Mesenchymal stem cell (in vitro differentiated cells and primary cell): ENCODE data around the gene ATP6AP2.

Experiments used
- DNase-seq: peaks from one replicate; pipeline ENCODE4 v3.0.0-alpha.2; 2013
- H2AFZ ChIP-seq: one replicate; pipeline ENCODE4 v1.6.1; 2013; ENCODE audit warnings: low read depth, mild to moderate bottlenecking, control low read depth, inconsistent platforms, low read length, moderate library complexity
- H2AK5ac ChIP-seq: 2 replicates; pipeline ENCODE4 v1.6.1; 2013; ENCODE audit warnings: low read length, moderate library complexity, mild to moderate bottlenecking, inconsistent platforms; ENCODE audit not compliant: severe bottlenecking
- H2BK120ac ChIP-seq: one replicate; pipeline ENCODE4 v1.6.1; 2013; ENCODE audit warnings: low read depth, mild to moderate bottlenecking, inconsistent platforms, low read length, moderate library complexity
- H2BK12ac ChIP-seq, 2 experiments: one replicate each; pipeline ENCODE4 v1.6.1; 2013; ENCODE audit warnings: inconsistent platforms in 2 of 2, low read length in 2 of 2, mild to moderate bottlenecking in 2 of 2, moderate library complexity in 2 of 2, control low read depth in 1 of 2
- H2BK15ac ChIP-seq: one replicate; pipeline ENCODE4 v1.6.1; 2013; ENCODE audit warnings: mild to moderate bottlenecking, low read depth, inconsistent platforms; ENCODE audit not compliant: poor library complexity, severe bottlenecking
- H2BK5ac ChIP-seq: 2 replicates; pipeline ENCODE4 v1.6.1; 2013; ENCODE audit warnings: low read depth, mild to moderate bottlenecking, low read length, control low read depth, inconsistent platforms; ENCODE audit not compliant: poor library complexity, severe bottlenecking
- H3K14ac ChIP-seq, 2 experiments: one replicate each; pipeline ENCODE4 v1.6.1; 2013; ENCODE audit warnings: inconsistent platforms in 2 of 2, low read length in 2 of 2, control low read depth in 1 of 2, mild to moderate bottlenecking in 1 of 2, moderate library complexity in 1 of 2
- H3K18ac ChIP-seq, 2 experiments: one replicate each; pipeline ENCODE4 v1.6.1; 2013; ENCODE audit warnings: inconsistent platforms in 2 of 2, low read length in 2 of 2, control low read depth in 1 of 2, low read depth in 1 of 2, mild to moderate bottlenecking in 1 of 2
- H3K23ac ChIP-seq, 2 experiments: one replicate each; pipeline ENCODE4 v1.6.1; 2013; ENCODE audit warnings: inconsistent platforms in 2 of 2, low read length in 2 of 2, mild to moderate bottlenecking in 2 of 2, moderate library complexity in 2 of 2, control low read depth in 1 of 2
- H3K27ac ChIP-seq: 2 replicates; pipeline ENCODE4 v1.5.1; 2013; ENCODE audit warnings: mild to moderate bottlenecking, moderate library complexity, low read length, control low read depth, inconsistent platforms; ENCODE audit not compliant: poor library complexity, severe bottlenecking
- H3K27me3 ChIP-seq, 2 experiments: 2 replicates each; pipeline versions ENCODE4 v1.6.1 to v1.7.0; 2013; ENCODE audit warnings: low read length in 2 of 2, mild to moderate bottlenecking in 2 of 2, moderate library complexity in 2 of 2, control low read depth in 1 of 2, inconsistent platforms in 1 of 2; ENCODE audit not compliant: control insufficient read depth in 1 of 2, insufficient read depth in 1 of 2
- H3K36me3 ChIP-seq, 2 experiments: 2 replicates each; pipeline versions ENCODE4 v1.6.1 to v1.7.0; 2013; ENCODE audit warnings: low read length in 2 of 2, control low read depth in 1 of 2, inconsistent platforms in 1 of 2, low read depth in 1 of 2, mild to moderate bottlenecking in 1 of 2; ENCODE audit not compliant: insufficient read depth in 2 of 2, control insufficient read depth in 1 of 2
- H3K4ac ChIP-seq, 2 experiments: one replicate each; pipeline ENCODE4 v1.6.1; 2013; ENCODE audit warnings: inconsistent platforms in 2 of 2, low read length in 2 of 2, mild to moderate bottlenecking in 2 of 2, moderate library complexity in 2 of 2, control low read depth in 1 of 2, low read depth in 1 of 2
- H3K4me1 ChIP-seq: 2 replicates; pipeline ENCODE4 v1.6.1; 2013; ENCODE audit warnings: low read depth, low read length, control low read depth; ENCODE audit not compliant: control insufficient read depth, insufficient read depth
- H3K4me2 ChIP-seq: 2 replicates; pipeline ENCODE4 v1.6.1; 2013; ENCODE audit warnings: low read length, mild to moderate bottlenecking, inconsistent platforms; ENCODE audit not compliant: poor library complexity, severe bottlenecking
- H3K4me3 ChIP-seq, 2 experiments: 2 replicates each; pipeline versions ENCODE4 v1.5.1 to v1.7.0; 2013; ENCODE audit warnings: low read length in 2 of 2, mild to moderate bottlenecking in 2 of 2, control low read depth in 1 of 2, low read depth in 1 of 2; ENCODE audit not compliant: insufficient read depth in 1 of 2
- H3K79me1 ChIP-seq: replicated peaks from 2 replicates; pipeline ENCODE4 v1.6.1; 2013; ENCODE audit warnings: mild to moderate bottlenecking, control low read depth, low read length, inconsistent platforms; ENCODE audit not compliant: poor library complexity, severe bottlenecking
- H3K9ac ChIP-seq: 2 replicates; pipeline ENCODE4 v1.7.0; 2013; ENCODE audit warnings: mild to moderate bottlenecking, low read length, moderate library complexity
- H3K9me3 ChIP-seq: 2 replicates; pipeline ENCODE4 v1.7.0; 2013; ENCODE audit warnings: mild to moderate bottlenecking, low read length; ENCODE audit not compliant: control insufficient read depth
- H4K8ac ChIP-seq: one replicate; pipeline ENCODE4 v1.6.1; 2013; ENCODE audit warnings: inconsistent platforms, mild to moderate bottlenecking, low read length, moderate library complexity
- H4K91ac ChIP-seq: one replicate; pipeline ENCODE4 v1.6.1; 2013; ENCODE audit warnings: mild to moderate bottlenecking, low read length, inconsistent platforms
- WGBS: methylation state at CpG from one replicate; pipeline ENCODE4 v1.1.7; 2013; ENCODE audit warnings: mixed read lengths; 5-methylcytosine and 5-hydroxymethylcytosine counted together

Gene ATP6AP2

DNA sequence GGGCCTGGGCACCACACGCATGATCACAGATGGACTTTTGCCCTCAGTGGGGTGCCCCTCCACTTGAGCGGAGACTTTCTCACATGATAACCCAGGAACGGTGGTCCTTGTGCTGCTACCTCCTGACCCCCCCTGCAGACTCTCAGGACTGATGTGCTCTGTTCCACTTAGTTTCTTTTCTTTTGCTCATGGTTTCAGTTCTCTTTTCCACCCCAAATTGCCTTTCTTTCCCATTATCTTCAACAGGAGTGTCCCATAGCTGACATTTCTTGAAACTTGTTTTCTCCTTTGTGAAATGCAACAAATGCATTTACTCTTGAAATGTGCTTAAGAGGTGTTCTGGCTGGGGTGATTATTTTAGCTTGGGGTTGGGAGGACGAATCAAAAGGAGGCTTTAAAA lies 51.4 kb downstream of the ATP6AP2 start:
- Histone ChIP-seq H3K14ac (no peak overlapping the region), H2AK5ac (no peak overlapping the region), H2BK5ac (no peak overlapping the region), H3K4me3 (no peak overlapping the region), H3K4ac (no peak overlapping the region), H3K9me3 (no peaks in the 10 kb centered on the region), H3K4me1 (no peaks in the 10 kb centered on the region), H3K36me3 (peaks cover 28 to 93% of the 10 kb centered on the region in 2 experiments), H2BK120ac (no peak overlapping the region), H3K23ac (no peak overlapping the region), H2BK12ac (no peak overlapping the region), H3K79me1 (peaks cover 8% of the 10 kb centered on the region), H3K4me2 (no peak overlapping the region), H4K8ac (no peak overlapping the region), H3K18ac (no peak overlapping the region), H2AFZ (no peak overlapping the region), H3K9ac (no peak overlapping the region), H2BK15ac (no peak overlapping the region), H3K27me3 (peaks cover 0 to 36% of the 10 kb centered on the region in 2 experiments), H4K91ac (no peak overlapping the region), H3K27ac (no peak overlapping the region)
- DNase-seq, result no peak
- WGBS, result 96% methylated on average over 4 of the region's 4 CpGs

GRCh38 chrX:40637687-40638086 lies 56.9 kb downstream of the ATP6AP2 start:
- H3K9ac ChIP-seq, result no peak overlapping the region
- H3K79me1 ChIP-seq, result peaks cover 15% of the 10 kb centered on the region
- no peak for DNase-seq
- no peaks in the 10 kb centered on the region for H3K4me1 ChIP-seq
- H3K23ac ChIP-seq, result no peak overlapping the region
- peaks cover 16 to 86% of the 10 kb centered on the region in 2 experiments for H3K36me3 ChIP-seq
- no peak overlapping the region for H4K91ac ChIP-seq
- no peak overlapping the region for H3K4ac ChIP-seq
- H3K4me3 ChIP-seq, result no peak overlapping the region
- no peak overlapping the region for H2AFZ ChIP-seq
- H2AK5ac ChIP-seq, result no peak overlapping the region
- no peak overlapping the region for H4K8ac ChIP-seq
- H3K27me3 ChIP-seq, result peaks cover 0 to 43% of the 10 kb centered on the region in 2 experiments
- no peak overlapping the region for H2BK12ac ChIP-seq
- H3K27ac ChIP-seq, result no peak overlapping the region
- no peak overlapping the region for H2BK15ac ChIP-seq
- no peak overlapping the region for H3K4me2 ChIP-seq
- H2BK120ac ChIP-seq, result no peak overlapping the region
- no peak overlapping the region for H2BK5ac ChIP-seq
- WGBS, result 100% methylated on average over 1 of the region's 3 CpGs
- H3K18ac ChIP-seq, result no peak overlapping the region
- no peaks in the 10 kb centered on the region for H3K9me3 ChIP-seq
- H3K14ac ChIP-seq, result no peak overlapping the region

DNA sequence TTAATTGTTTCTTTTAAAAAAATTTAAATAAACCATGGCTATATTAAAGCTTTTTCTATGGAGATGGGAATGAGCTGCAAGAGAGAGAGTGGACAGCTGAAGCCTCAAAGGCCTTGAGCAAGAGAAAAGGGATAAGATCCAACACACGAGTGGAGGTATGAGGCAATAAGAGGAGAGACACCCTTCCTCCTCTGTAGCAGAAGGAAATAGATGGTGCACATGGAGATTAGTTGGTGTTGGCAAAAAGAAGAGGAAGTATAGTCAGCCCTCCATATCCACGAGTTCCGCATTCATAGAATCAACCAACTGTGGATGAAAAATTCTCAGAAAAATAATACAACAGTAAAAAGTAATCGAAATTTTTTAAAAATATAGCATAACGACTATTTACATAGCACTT lies 63.4 kb downstream of the ATP6AP2 start:
- no peak overlapping the region for H2BK15ac ChIP-seq
- H3K4me3 ChIP-seq, result peak overlapping the region in 1 of 2 experiments; percentile 73
- WGBS, result 100% methylated on average over 1 of the region's 5 CpGs

GRCh38 chrX:40644821-40645358 lies 64.1 kb downstream of the ATP6AP2 start:
- Histone ChIP-seq H3K27ac (peak overlapping the region; percentile 69), H3K18ac (no peak overlapping the region), H3K9ac (peak overlapping the region; percentile 85), H2BK15ac (no peak overlapping the region), H3K36me3 (peaks cover 3 to 14% of the 10 kb centered on the region in 2 experiments), H2AFZ (no peak overlapping the region), H3K4me2 (peak overlapping the region; percentile 61), H3K4ac (no peak overlapping the region), H2BK5ac (no peak overlapping the region), H2BK12ac (peak overlapping the region in 1 of 2 experiments; percentile 18), H3K4me3 (peak overlapping the region in 1 of 2 experiments; percentile 73), H3K27me3 (peaks cover 0 to 8% of the 10 kb centered on the region in 2 experiments), H3K14ac (peak overlapping the region in 1 of 2 experiments; percentile 15), H3K23ac (no peak overlapping the region), H2AK5ac (no peak overlapping the region), H3K79me1 (peaks cover 2% of the 10 kb centered on the region), H3K4me1 (peaks cover 4% of the 10 kb centered on the region), H2BK120ac (no peak overlapping the region), H4K8ac (peak overlapping the region; percentile 49), H4K91ac (peak overlapping the region; percentile 61), H3K9me3 (no peaks in the 10 kb centered on the region)
- WGBS, result 63% methylated on average over 4 of the region's 4 CpGs
- DNase-seq, result peak; percentile 79

More for the DNA sequence above, 63.4 kb downstream of the ATP6AP2 start:
- Histone ChIP-seq H3K4ac (no peak overlapping the region), H2BK120ac (no peak overlapping the region), H2BK5ac (no peak overlapping the region), H3K23ac (no peak overlapping the region), H3K9me3 (no peaks in the 10 kb centered on the region), H2AK5ac (no peak overlapping the region), H3K27ac (no peak overlapping the region), H4K91ac (no peak overlapping the region), H3K27me3 (peaks cover 0 to 10% of the 10 kb centered on the region in 2 experiments), H2AFZ (no peak overlapping the region), H3K18ac (no peak overlapping the region), H3K36me3 (peaks cover 3 to 21% of the 10 kb centered on the region in 2 experiments), H3K14ac (no peak overlapping the region), H4K8ac (no peak overlapping the region), H2BK12ac (no peak overlapping the region), H3K79me1 (peaks cover 4% of the 10 kb centered on the region), H3K4me2 (no peak overlapping the region), H3K4me1 (peaks cover 4% of the 10 kb centered on the region), H3K9ac (peak overlapping the region; percentile 85)
- DNase-seq, result peak; percentile 36
